Activated B cell treated with CpG ODN at 0.5 μM for 24 hours (primary cell): ENCODE measurements around the gene CLMP. TPM values are rescaled to one million over a fixed set of nuclear protein-coding genes. Genes with fewer than 3 reads are reported as not detected.

Source experiments
- ATAC-seq: fragments of 200-7000 bp; cut with Tn5 transposase; one replicate; pipeline ENCODE4 v1.10.0; 2021; ENCODE audit warnings: low read depth, mild to moderate bottlenecking, moderate library complexity
- CTCF ChIA-PET: fragments of 350-600 bp; sonication (Branson Sonifier 250); formaldehyde crosslinking; loops from one replicate; lab custom pipeline; 2021; ENCODE audit warnings: antibody characterized with exemption; lab: Charles Lee
- POLR2A ChIA-PET: fragments of 350-600 bp; sonication (Branson Sonifier 250); formaldehyde crosslinking; loops from one replicate; lab custom pipeline; 2021; ENCODE audit warnings: antibody characterized with exemption; lab: Charles Lee
- DNase-seq: peaks from one replicate; pipeline ENCODE4 v3.0.0; 2022
- H3K27ac Mint-ChIP-seq: one replicate; pipeline ENCODE4 v1.8.0; 2020; ENCODE audit warnings: mixed read lengths
- H3K27me3 Mint-ChIP-seq: one replicate; pipeline ENCODE4 v1.8.0; 2021; ENCODE audit warnings: mixed read lengths
- H3K36me3 Mint-ChIP-seq: one replicate; pipeline ENCODE4 v1.8.0; 2021; ENCODE audit warnings: low read depth, mixed read lengths
- H3K4me1 Mint-ChIP-seq: one replicate; pipeline ENCODE4 v1.8.0; 2021; ENCODE audit warnings: mixed read lengths
- H3K4me3 Mint-ChIP-seq: one replicate; pipeline ENCODE4 v1.8.0; 2020; ENCODE audit warnings: mild to moderate bottlenecking, mixed read lengths
- H3K9me3 Mint-ChIP-seq: one replicate; pipeline ENCODE4 v1.8.0; 2020; ENCODE audit warnings: mixed read lengths
- intact Hi-C: fragments of 100-400 bp; cut with micrococcal nuclease; formaldehyde crosslinking; loops from one replicate; pipeline ENCODE4 v1.15.1; 2024
- total RNA-seq: library from RNA; stranded (reverse); gene quantifications from 2 replicates; pipeline ENCODE4 v1.2.3, GENCODE V29; 2022
- TF ChIP-seq, protein P1 (sequence below): fragments of 200-600 bp; IDR thresholded peaks from one replicate; pipeline ENCODE4 v1.8.0; 2022; ENCODE audit warnings: antibody characterized with exemption, mild to moderate bottlenecking

The CLMP gene
- total RNA-seq, 1 donor from 2014 or later, result not detected

DNA sequence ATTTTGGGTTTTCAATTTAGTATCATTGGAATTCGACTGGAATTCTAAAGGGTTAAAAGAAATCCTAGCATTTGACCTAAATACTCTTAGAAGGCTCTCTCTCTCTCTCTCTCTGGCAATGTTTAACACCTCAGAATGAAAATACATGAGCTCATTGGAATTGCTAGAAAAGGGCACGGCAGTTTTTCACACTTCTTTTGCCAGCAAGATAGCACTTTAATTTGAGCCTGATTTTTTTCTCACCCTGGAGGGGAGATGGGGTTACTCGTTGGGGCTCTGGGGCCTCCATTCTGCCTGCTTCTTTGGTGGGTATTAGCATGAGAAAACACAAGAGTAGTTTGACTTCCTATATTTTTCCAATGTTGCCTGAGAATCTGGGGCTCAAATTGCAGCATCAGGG, 22.8 kb upstream of the CLMP start:
- intact Hi-C loops, result no loop called here
- no peaks in the 10 kb centered on the region for H3K36me3 Mint-ChIP-seq
- TF ChIP-seq, protein P1, sequence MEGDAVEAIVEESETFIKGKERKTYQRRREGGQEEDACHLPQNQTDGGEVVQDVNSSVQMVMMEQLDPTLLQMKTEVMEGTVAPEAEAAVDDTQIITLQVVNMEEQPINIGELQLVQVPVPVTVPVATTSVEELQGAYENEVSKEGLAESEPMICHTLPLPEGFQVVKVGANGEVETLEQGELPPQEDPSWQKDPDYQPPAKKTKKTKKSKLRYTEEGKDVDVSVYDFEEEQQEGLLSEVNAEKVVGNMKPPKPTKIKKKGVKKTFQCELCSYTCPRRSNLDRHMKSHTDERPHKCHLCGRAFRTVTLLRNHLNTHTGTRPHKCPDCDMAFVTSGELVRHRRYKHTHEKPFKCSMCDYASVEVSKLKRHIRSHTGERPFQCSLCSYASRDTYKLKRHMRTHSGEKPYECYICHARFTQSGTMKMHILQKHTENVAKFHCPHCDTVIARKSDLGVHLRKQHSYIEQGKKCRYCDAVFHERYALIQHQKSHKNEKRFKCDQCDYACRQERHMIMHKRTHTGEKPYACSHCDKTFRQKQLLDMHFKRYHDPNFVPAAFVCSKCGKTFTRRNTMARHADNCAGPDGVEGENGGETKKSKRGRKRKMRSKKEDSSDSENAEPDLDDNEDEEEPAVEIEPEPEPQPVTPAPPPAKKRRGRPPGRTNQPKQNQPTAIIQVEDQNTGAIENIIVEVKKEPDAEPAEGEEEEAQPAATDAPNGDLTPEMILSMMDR, result no peak
- no peak for ATAC-seq
- peaks cover 8% of the 10 kb centered on the region for H3K9me3 Mint-ChIP-seq
- H3K4me1 Mint-ChIP-seq, result no peaks in the 10 kb centered on the region
- H3K27ac Mint-ChIP-seq, result no peak overlapping the region
- H3K27me3 Mint-ChIP-seq, result peaks cover 27% of the 10 kb centered on the region
- no peak overlapping the region for H3K4me3 Mint-ChIP-seq
- no peak for DNase-seq
- ChIA-PET CTCF (no interaction called here), POLR2A (no interaction called here)

DNA sequence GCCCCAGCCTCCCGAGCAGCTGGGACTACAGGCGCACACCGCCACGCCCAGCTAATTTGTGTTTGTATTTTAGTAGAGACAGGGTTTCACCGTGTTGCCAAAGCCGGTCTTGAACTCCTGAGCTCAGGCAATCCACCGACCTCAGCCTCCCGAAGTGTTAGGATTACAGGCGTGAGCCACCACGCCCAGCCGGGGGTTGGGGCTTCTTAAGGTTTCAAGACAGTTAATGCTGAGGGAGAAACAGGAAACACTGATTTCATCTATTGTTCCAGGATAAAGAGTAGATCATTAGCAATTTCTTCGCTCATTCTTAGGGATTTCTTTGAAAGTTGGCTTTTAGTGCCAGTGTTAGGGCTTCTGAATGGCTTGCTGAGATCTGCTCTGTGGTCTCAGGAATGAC, 21.2 kb upstream of the CLMP start:
- ATAC-seq, result no peak
- POLR2A ChIA-PET, result no interaction called here
- peaks cover 30% of the 10 kb centered on the region for H3K27me3 Mint-ChIP-seq

DNA sequence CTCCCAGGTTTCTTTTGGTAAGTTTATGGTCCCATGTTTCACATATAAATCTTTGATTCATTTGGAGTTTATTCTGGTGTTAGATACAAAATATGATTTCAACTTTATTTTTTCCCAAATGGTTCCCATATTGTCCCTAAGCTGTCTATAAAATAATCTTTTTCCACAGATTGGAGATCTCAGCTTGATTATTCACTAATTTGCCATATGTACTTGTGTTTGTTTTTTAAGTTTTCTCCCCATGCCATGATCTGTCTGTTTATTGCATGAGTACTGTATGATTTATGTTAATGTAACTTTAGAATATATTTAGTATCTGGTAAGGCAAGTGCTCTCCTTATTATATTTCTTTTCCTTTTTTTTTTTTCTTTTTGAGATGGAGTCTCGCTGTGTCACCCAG, 19.9 kb upstream of the CLMP start:
- ATAC-seq, result no peak
- CTCF ChIA-PET, result no interaction called here

More for the DNA sequence above, 21.2 kb upstream of the CLMP start:
- peaks cover 3% of the 10 kb centered on the region for H3K9me3 Mint-ChIP-seq
- H3K36me3 Mint-ChIP-seq, result no peaks in the 10 kb centered on the region
- H3K27ac Mint-ChIP-seq, result no peak overlapping the region
- no peak for DNase-seq
- TF ChIP-seq, protein P1, result no peak
- no peak overlapping the region for H3K4me3 Mint-ChIP-seq
- intact Hi-C loops, result no loop called here
- H3K4me1 Mint-ChIP-seq, result no peaks in the 10 kb centered on the region
- CTCF ChIA-PET, result no interaction called here

DNA sequence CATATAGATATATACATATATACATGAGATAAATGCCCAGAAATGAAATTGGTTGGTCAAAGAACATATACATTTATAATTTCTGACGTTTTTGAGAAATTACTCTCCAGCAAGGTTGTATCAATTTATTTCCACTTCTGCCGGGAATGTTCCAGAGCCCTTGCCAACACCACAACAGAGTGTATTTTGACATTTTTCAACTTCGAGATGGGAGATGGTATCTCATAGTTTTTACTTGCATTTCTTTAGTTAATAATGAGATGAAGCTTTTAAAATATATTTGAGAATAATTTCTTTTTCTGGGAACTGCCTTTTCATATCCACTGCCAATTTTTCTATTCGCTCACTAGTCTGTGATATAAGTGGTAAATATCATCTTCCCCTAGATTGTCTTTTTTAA, 19.3 kb upstream of the CLMP start:
- TF ChIP-seq, protein P1, result no peak
- no peaks in the 10 kb centered on the region for H3K9me3 Mint-ChIP-seq
- no peak overlapping the region for H3K27ac Mint-ChIP-seq
- H3K4me3 Mint-ChIP-seq, result no peak overlapping the region
- ATAC-seq (no peak), DNase-seq (no peak)
- H3K27me3 Mint-ChIP-seq, result peaks cover 33% of the 10 kb centered on the region
- no peaks in the 10 kb centered on the region for H3K36me3 Mint-ChIP-seq
- no peaks in the 10 kb centered on the region for H3K4me1 Mint-ChIP-seq
- ChIA-PET CTCF (no interaction called here), POLR2A (no interaction called here)
- intact Hi-C loops, result no loop called here

More for the DNA sequence above, 19.9 kb upstream of the CLMP start:
- H3K36me3 Mint-ChIP-seq, result no peaks in the 10 kb centered on the region
- no peak overlapping the region for H3K27ac Mint-ChIP-seq
- TF ChIP-seq, protein P1, result no peak
- H3K4me3 Mint-ChIP-seq, result no peak overlapping the region
- no peaks in the 10 kb centered on the region for H3K4me1 Mint-ChIP-seq
- H3K27me3 Mint-ChIP-seq, result peaks cover 31% of the 10 kb centered on the region
- intact Hi-C loops, result no loop called here
- no peaks in the 10 kb centered on the region for H3K9me3 Mint-ChIP-seq
- POLR2A ChIA-PET, result no interaction called here
- no peak for DNase-seq

DNA sequence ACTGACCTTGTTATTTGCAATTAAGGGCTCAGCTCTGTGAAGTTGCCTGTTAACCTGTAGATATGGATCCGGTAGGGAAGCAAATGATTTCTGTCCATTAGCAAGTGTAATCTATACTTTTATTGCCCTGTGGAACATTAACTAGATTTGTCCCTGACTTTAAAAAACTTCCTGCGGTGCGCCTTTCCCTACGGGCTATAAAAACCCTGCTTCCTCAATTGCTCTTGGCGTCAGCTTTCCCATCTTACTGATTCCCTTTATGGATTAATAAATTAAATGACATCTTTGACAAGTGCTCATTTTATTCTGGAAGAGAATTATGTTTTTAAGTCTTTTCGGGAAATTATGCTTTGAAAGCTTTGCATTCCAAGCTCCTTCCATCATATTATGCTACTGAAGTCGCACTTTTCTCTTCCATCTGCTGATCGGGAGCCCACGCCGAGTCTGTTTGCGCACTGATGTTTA, 18.3 kb upstream of the CLMP start:
- intact Hi-C loops, result no loop called here
- POLR2A ChIA-PET, result no interaction called here

More for the DNA sequence above, 18.3 kb upstream of the CLMP start:
- Mint-ChIP-seq H3K4me3 (no peak overlapping the region), H3K27ac (no peak overlapping the region), H3K36me3 (no peaks in the 10 kb centered on the region), H3K9me3 (no peaks in the 10 kb centered on the region), H3K4me1 (no peaks in the 10 kb centered on the region), H3K27me3 (peaks cover 34% of the 10 kb centered on the region)
- TF ChIP-seq, protein P1, result no peak
- CTCF ChIA-PET, result no interaction called here
- no peak for ATAC-seq
- no peak for DNase-seq
